B cell (primary cell): Measurements from ENCODE around the gene MC4R. TPM values are rescaled to one million over a fixed set of nuclear protein-coding genes. Genes with fewer than 3 reads are reported as not detected.

Experiments
- ATAC-seq: fragments of 200-7000 bp; cut with Tn5 transposase; one replicate; pipeline ENCODE4 v1.10.0; 2021; ENCODE audit warnings: low read depth, mild to moderate bottlenecking, moderate number of reproducible peaks, moderate library complexity
- CTCF ChIA-PET: fragments of 350-600 bp; sonication (Branson Sonifier 250); formaldehyde crosslinking; loops from one replicate; lab custom pipeline; 2021; ENCODE audit warnings: antibody characterized with exemption, inconsistent platforms; lab: Charles Lee
- POLR2A ChIA-PET: fragments of 350-600 bp; sonication (Branson Sonifier 250); formaldehyde crosslinking; loops from one replicate; lab custom pipeline; 2021; ENCODE audit warnings: antibody characterized with exemption; lab: Charles Lee
- DNase-seq: peaks from one replicate; pipeline ENCODE4 v3.0.0; 2013
- H2AFZ ChIP-seq: 2 replicates; pipeline ENCODE4 v1.6.1; 2012; ENCODE audit warnings: mild to moderate bottlenecking, low read depth, low read length; ENCODE audit not compliant: insufficient read depth, poor library complexity, severe bottlenecking
- H3K27ac ChIP-seq, 2 donors: 1 replicate in 1 of 2; 2 replicates in 1 of 2; pipeline ENCODE4 v1.5.1; 2012 to 2013; ENCODE audit warnings: low read length in 2 of 2, mild to moderate bottlenecking in 2 of 2, moderate library complexity in 1 of 2
- H3K27me3 ChIP-seq, 4 experiments: fragments of 200-600 bp in 1 of 4; sonication (generic) in 1 of 4; replicated peaks in 1 of 4; 1 replicate in 2 of 4; 2 replicates in 2 of 4; pipeline versions ENCODE4 v1.6.1 to v1.7.0; 2013 to 2016; ENCODE audit warnings: low read length in 3 of 4, mild to moderate bottlenecking in 2 of 4, mixed read lengths in 1 of 4, moderate library complexity in 1 of 4; ENCODE audit not compliant: insufficient read depth in 4 of 4, control insufficient read depth in 3 of 4; ENCODE audit errors: control extremely low read depth in 1 of 4
- H3K36me3 ChIP-seq, 2 experiments: replicated peaks in 1 of 2; 1 replicate in 1 of 2; 2 replicates in 1 of 2; pipeline versions ENCODE4 v1.6.1 to v1.7.1; 2013; ENCODE audit warnings: low read length in 1 of 2; ENCODE audit not compliant: insufficient read depth in 2 of 2, control insufficient read depth in 1 of 2; ENCODE audit errors: control extremely low read depth in 1 of 2, extremely low read depth in 1 of 2
- H3K4me1 ChIP-seq, 2 donors: fragments of 200-600 bp in 1 of 2; sonication (generic) in 1 of 2; 1 replicate in 1 of 2; 2 replicates in 1 of 2; pipeline versions ENCODE4 v1.5.1 to v1.6.1; 2013 to 2017; ENCODE audit warnings: low read length in 2 of 2; ENCODE audit not compliant: control insufficient read depth in 2 of 2, insufficient read depth in 2 of 2
- H3K4me2 ChIP-seq: replicated peaks from 2 replicates; pipeline ENCODE3; 2012; ENCODE audit warnings: mild to moderate bottlenecking, low read depth, low read length; ENCODE audit not compliant: poor library complexity, severe bottlenecking
- H3K4me3 ChIP-seq, 5 experiments: fragments of 200-600 bp in 1 of 5; sonication (generic) in 1 of 5; 1 replicate in 3 of 5; 2 replicates in 2 of 5; pipeline versions ENCODE4 v1.5.1 to v1.7.0; 2011 to 2016; ENCODE audit warnings: low read length in 4 of 5, mild to moderate bottlenecking in 4 of 5, low read depth in 2 of 5, control low read depth in 1 of 5, moderate library complexity in 1 of 5; ENCODE audit not compliant: insufficient read depth in 1 of 5; ENCODE audit errors: control extremely low read depth in 1 of 5, extremely low read depth in 1 of 5
- H3K79me2 ChIP-seq: fragments of 200-600 bp; sonication (generic); one replicate; pipeline ENCODE4 v1.6.0; 2016; ENCODE audit warnings: low read length; ENCODE audit not compliant: control insufficient read depth, insufficient read depth
- H3K9ac ChIP-seq: fragments of 200-600 bp; sonication (generic); 2 replicates; pipeline ENCODE4 v1.6.1; 2017; ENCODE audit warnings: mild to moderate bottlenecking, low read length, moderate library complexity
- H3K9me3 ChIP-seq, 3 donors: one replicate each; pipeline versions ENCODE4 v1.6.1 to v1.7.1; 2013; ENCODE audit warnings: low read length in 2 of 3; ENCODE audit not compliant: control insufficient read depth in 2 of 3, insufficient read depth in 1 of 3; ENCODE audit errors: control extremely low read depth in 1 of 3
- H4K20me1 ChIP-seq: 2 replicates; pipeline ENCODE4 v1.6.0; 2012; ENCODE audit warnings: mild to moderate bottlenecking, low read length; ENCODE audit not compliant: insufficient read depth, control insufficient read depth, poor library complexity, severe bottlenecking
- H3K27ac Mint-ChIP-seq: one replicate; pipeline ENCODE4 v1.8.0; 2021; ENCODE audit warnings: mixed read lengths
- H3K27me3 Mint-ChIP-seq: one replicate; pipeline ENCODE4 v1.8.0; 2021; ENCODE audit warnings: mixed read lengths
- H3K4me1 Mint-ChIP-seq: one replicate; pipeline ENCODE4 v1.8.0; 2021; ENCODE audit warnings: mixed read lengths
- H3K4me3 Mint-ChIP-seq: one replicate; pipeline ENCODE4 v1.8.0; 2021; ENCODE audit warnings: mixed read lengths
- H3K9me3 Mint-ChIP-seq: one replicate; pipeline ENCODE4 v1.8.0; 2022; ENCODE audit warnings: mixed read lengths; ENCODE audit not compliant: insufficient read depth
- EZH2 ChIP-seq: IDR thresholded peaks from 2 replicates; pipeline ENCODE4 v1.6.1; 2012; ENCODE audit warnings: borderline replicate concordance, low read depth, mild to moderate bottlenecking, moderate library complexity, low read length; ENCODE audit not compliant: insufficient read depth, poor library complexity, severe bottlenecking
- WGBS: methylation state at CpG from one replicate; pipeline ENCODE4 v1.1.5; 2013; ENCODE audit warnings: missing lambda C conversion rate; ENCODE audit not compliant: insufficient coverage; 5-methylcytosine and 5-hydroxymethylcytosine counted together
- intact Hi-C: fragments of 100-400 bp; cut with micrococcal nuclease; formaldehyde crosslinking; loops from one replicate; pipeline ENCODE4 v1.10.0; 2022
- polyA plus RNA-seq: library from polyadenylated mRNA; depleted of rRNA; stranded (reverse); fragments of >200 nt; gene quantifications from 2 replicates; pipeline ENCODE4 v1.2.3, GENCODE V29; 2012
- total RNA-seq, 2 donors: library from RNA; stranded (reverse); fragments of 120-200 nt in 1 of 2; gene quantifications; 1 replicate in 1 of 2; 2 replicates in 1 of 2; pipeline versions ENCODE4 v1.2.3 to v1.2.4, GENCODE V29; 2013 to 2022
- TF ChIP-seq, protein P1 (sequence below): fragments of 200-600 bp; IDR thresholded peaks from one replicate; pipeline ENCODE4 v1.8.0; 2022; ENCODE audit warnings: antibody characterized with exemption, mild to moderate bottlenecking

Gene MC4R
- total and polyA plus RNA-seq, 2 donors (not counting 1 experiment from before 2014, with no cell fraction given): not detected

DNA sequence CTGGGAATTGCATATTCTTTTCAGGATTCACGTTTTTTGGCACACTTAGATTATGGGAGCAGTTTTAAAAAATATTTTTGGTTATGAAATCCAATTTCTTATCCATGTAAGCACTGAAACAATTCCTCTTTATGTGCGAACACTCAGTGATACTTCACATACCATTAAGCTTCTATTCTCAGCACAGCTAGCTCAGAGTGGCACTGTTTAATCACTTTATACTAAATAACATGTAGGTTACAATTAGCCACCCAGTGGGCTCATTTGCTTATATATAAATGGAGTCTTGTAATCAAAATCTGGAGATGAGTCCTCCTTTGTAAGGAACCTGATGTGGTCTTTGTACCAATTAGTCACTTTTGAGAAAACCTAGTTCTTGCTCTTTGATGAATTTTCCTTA, 11.3 kb upstream of the MC4R start:
- H3K27me3 Mint-ChIP-seq: no peaks in the 10 kb centered on the region
- no peak overlapping the region for H3K4me3 Mint-ChIP-seq
- H3K4me1 ChIP-seq: no peaks in the 10 kb centered on the region
- H3K9me3 ChIP-seq: no peaks in the 10 kb centered on the region
- no peaks in the 10 kb centered on the region for H3K36me3 ChIP-seq
- no peak overlapping the region for H3K9ac ChIP-seq
- DNase-seq: no peak
- no peaks in the 10 kb centered on the region for H3K27me3 ChIP-seq
- H3K4me3 ChIP-seq: no peak overlapping the region
- H3K27ac ChIP-seq: no peak overlapping the region
- no peaks in the 10 kb centered on the region for H3K79me2 ChIP-seq
- no peak for ATAC-seq
- TF ChIP-seq, protein P1, sequence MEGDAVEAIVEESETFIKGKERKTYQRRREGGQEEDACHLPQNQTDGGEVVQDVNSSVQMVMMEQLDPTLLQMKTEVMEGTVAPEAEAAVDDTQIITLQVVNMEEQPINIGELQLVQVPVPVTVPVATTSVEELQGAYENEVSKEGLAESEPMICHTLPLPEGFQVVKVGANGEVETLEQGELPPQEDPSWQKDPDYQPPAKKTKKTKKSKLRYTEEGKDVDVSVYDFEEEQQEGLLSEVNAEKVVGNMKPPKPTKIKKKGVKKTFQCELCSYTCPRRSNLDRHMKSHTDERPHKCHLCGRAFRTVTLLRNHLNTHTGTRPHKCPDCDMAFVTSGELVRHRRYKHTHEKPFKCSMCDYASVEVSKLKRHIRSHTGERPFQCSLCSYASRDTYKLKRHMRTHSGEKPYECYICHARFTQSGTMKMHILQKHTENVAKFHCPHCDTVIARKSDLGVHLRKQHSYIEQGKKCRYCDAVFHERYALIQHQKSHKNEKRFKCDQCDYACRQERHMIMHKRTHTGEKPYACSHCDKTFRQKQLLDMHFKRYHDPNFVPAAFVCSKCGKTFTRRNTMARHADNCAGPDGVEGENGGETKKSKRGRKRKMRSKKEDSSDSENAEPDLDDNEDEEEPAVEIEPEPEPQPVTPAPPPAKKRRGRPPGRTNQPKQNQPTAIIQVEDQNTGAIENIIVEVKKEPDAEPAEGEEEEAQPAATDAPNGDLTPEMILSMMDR: no peak
- no peak for TF ChIP-seq EZH2
- H4K20me1 ChIP-seq: no peaks in the 10 kb centered on the region
- POLR2A ChIA-PET: no interaction called here
- H3K4me1 Mint-ChIP-seq: no peaks in the 10 kb centered on the region
- no peak overlapping the region for H3K27ac Mint-ChIP-seq
- H3K9me3 Mint-ChIP-seq: no peaks in the 10 kb centered on the region
- intact Hi-C loops: no loop called here
- CTCF ChIA-PET: interaction anchor here (1.0 kb wide), 1 partner anchor 16 kb away, joined by 3 read pairs; no protein-coding TSS in a partner anchor
- no peak overlapping the region for H3K4me2 ChIP-seq
- H2AFZ ChIP-seq: no peak overlapping the region
- WGBS: no CpG with 5 or more reads among the region's 2 CpGs

DNA sequence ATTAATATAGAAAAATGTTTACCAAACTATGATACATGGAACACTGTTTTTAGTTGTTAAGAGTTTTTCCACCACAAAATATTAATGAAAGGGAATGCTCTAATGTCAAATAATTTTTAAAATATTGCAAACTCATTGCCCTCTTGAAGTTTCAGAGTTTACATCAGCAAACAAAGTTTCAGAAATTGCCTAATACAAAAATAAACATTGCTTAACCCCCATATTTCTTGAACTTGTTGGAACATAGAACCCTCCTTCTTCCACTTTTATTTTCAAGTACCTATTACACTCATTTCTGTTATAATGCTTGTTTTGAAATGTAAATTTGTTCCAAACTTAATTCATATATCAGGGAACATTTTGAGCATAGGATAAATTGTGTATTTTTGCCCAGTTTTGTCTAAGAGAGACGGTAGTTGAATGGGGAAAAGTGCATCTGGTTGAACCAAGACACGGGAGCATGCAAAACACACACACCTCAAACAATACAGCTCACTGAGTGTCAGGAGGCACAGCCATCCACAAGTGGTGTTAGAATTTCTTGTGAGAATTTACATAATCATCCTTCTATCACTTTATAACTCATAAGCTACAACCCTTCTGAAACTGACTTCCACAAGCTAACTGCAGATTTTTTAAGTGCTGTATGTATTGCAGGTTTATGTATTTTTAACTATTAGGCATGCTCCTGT, 5.3 kb upstream of the MC4R start:
- Histone ChIP-seq H3K27me3 (no peaks in the 10 kb centered on the region), H3K27ac (no peak overlapping the region), H3K36me3 (no peaks in the 10 kb centered on the region), H3K4me3 (no peak overlapping the region), H3K4me2 (no peak overlapping the region), H3K9me3 (no peaks in the 10 kb centered on the region), H3K4me1 (no peaks in the 10 kb centered on the region), H3K79me2 (no peaks in the 10 kb centered on the region), H4K20me1 (no peaks in the 10 kb centered on the region), H3K9ac (no peak overlapping the region), H2AFZ (no peak overlapping the region)
- CTCF ChIA-PET: no interaction called here
- no CpG with 5 or more reads among the region's 2 CpGs for WGBS
- Mint-ChIP-seq H3K9me3 (no peaks in the 10 kb centered on the region), H3K4me1 (no peaks in the 10 kb centered on the region), H3K27ac (no peak overlapping the region), H3K4me3 (no peak overlapping the region), H3K27me3 (peaks cover 3% of the 10 kb centered on the region)
- DNase-seq (no peak), ATAC-seq (no peak)
- intact Hi-C loops: no loop called here
- TF ChIP-seq, protein P1: no peak
- no peak for TF ChIP-seq EZH2
- POLR2A ChIA-PET: no interaction called here
